ENCODE data around the gene PSD2. TPM values are rescaled to one million over a fixed set of nuclear protein-coding genes. Genes with fewer than 3 reads are reported as not detected.
"Not testable (repeated sequence)": the region's sequence is repeated elsewhere in the genome, so short reads cannot be mapped to it uniquely, and the experiment has no call there.

The PSD2 gene
- total RNA-seq, 1 donor from 2014 or later: 0.20 TPM

- DNase-seq: no peak
These were observed 6.3 kb upstream of the PSD2 start for GRCh38 chr5:139789116-139789844.

- no peak for DNase-seq
These were observed 5.8 kb upstream of the PSD2 start for GRCh38 chr5:139789845-139790189.

GRCh38 chr5:139792218-139792617, 3.4 kb upstream of the PSD2 start:
- DNase-seq: no peak

- DNase-seq: not testable (repeated sequence)
These were observed 3.0 kb upstream of the PSD2 start for GRCh38 chr5:139792655-139793054.

- no peak for DNase-seq
These were observed 1.4 kb upstream of the PSD2 start for GRCh38 chr5:139794067-139794846.

GRCh38 chr5:139796061-139796806, 626 bp downstream of the PSD2 start:
- no peak for DNase-seq

GRCh38 chr5:139797335-139797734, 1.7 kb downstream of the PSD2 start:
- no peak for DNase-seq

- no peak for DNase-seq
These were observed 2.4 kb downstream of the PSD2 start for GRCh38 chr5:139797856-139798510.

GRCh38 chr5:139798883-139799282, 3.3 kb downstream of the PSD2 start:
- no peak for DNase-seq

- DNase-seq: no peak
These were observed 3.8 kb downstream of the PSD2 start for GRCh38 chr5:139799359-139799758.

GRCh38 chr5:139803978-139804377, 8.4 kb downstream of the PSD2 start:
- no peak for DNase-seq

GRCh38 chr5:139804800-139805397, 9.3 kb downstream of the PSD2 start:
- DNase-seq: no peak

GRCh38 chr5:139805545-139805944, 9.9 kb downstream of the PSD2 start:
- no peak for DNase-seq

- DNase-seq: no peak
These were observed 10.5 kb downstream of the PSD2 start for GRCh38 chr5:139806111-139806510.

GRCh38 chr5:139806726-139807646, 11.4 kb downstream of the PSD2 start:
- no peak for DNase-seq

- no peak for DNase-seq
These were observed 12.0 kb downstream of the PSD2 start for GRCh38 chr5:139807647-139808030.

GRCh38 chr5:139808481-139809330, 13.1 kb downstream of the PSD2 start:
- DNase-seq: no peak

GRCh38 chr5:139809331-139809810, 13.8 kb downstream of the PSD2 start:
- no peak for DNase-seq

- no peak for DNase-seq
These were observed 15.0 kb downstream of the PSD2 start for GRCh38 chr5:139810341-139811273.
